Fibroblast of lung (primary cell): Measurements from ENCODE around the gene SLC16A2. TPM values are rescaled to one million over a fixed set of nuclear protein-coding genes. Genes with fewer than 3 reads are reported as not detected.
"Not testable (repeated sequence)": the region's sequence is repeated elsewhere in the genome, so short reads cannot be mapped to it uniquely, and the experiment has no call there.

Experiments used
- DNase-seq, 2 donors: peaks; one replicate each; pipeline versions ENCODE4 v3.0.0 to v3.0.0-alpha.2; 2010; ENCODE audit warnings: low read depth in 2 of 2
- H2AFZ ChIP-seq: 2 replicates; pipeline ENCODE4 v1.5.1; 2012; ENCODE audit warnings: low read length, control low read depth, inconsistent platforms
- H3K27ac ChIP-seq: 2 replicates; pipeline ENCODE4 v1.5.1; 2011; ENCODE audit warnings: low read length, control low read depth; ENCODE audit not compliant: insufficient read depth
- H3K27me3 ChIP-seq: 2 replicates; pipeline ENCODE4 v1.5.1; 2011; ENCODE audit warnings: mild to moderate bottlenecking, low read length; ENCODE audit not compliant: control insufficient read depth, insufficient read depth
- H3K36me3 ChIP-seq: 2 replicates; pipeline ENCODE4 v1.5.1; 2011; ENCODE audit warnings: low read length; ENCODE audit not compliant: control insufficient read depth, insufficient read depth
- H3K4me1 ChIP-seq: 2 replicates; pipeline ENCODE4 v1.5.1; 2011; ENCODE audit warnings: low read length; ENCODE audit not compliant: control insufficient read depth, insufficient read depth; ENCODE audit errors: extremely low read depth
- H3K4me2 ChIP-seq: 2 replicates; pipeline ENCODE4 v1.5.1; 2011; ENCODE audit warnings: low read length, control low read depth; ENCODE audit not compliant: insufficient read depth; ENCODE audit errors: extremely low read depth
- H3K4me3 ChIP-seq, 4 experiments: fragments of 200-600 bp in 1 of 4; sonication (generic) in 1 of 4; replicated peaks in 1 of 4; 2 replicates each; pipeline ENCODE4 v1.5.1; 2011 to 2016; ENCODE audit warnings: low read length in 4 of 4, low read depth in 3 of 4, mild to moderate bottlenecking in 3 of 4, control low read depth in 2 of 4, inconsistent platforms in 1 of 4, mixed read lengths in 1 of 4; ENCODE audit not compliant: insufficient read depth in 1 of 4; ENCODE audit errors: control extremely low read depth in 1 of 4
- H3K79me2 ChIP-seq: 2 replicates; pipeline ENCODE4 v1.5.1; 2012; ENCODE audit warnings: mild to moderate bottlenecking, low read length, inconsistent platforms; ENCODE audit not compliant: control insufficient read depth, insufficient read depth
- H3K9ac ChIP-seq: 2 replicates; pipeline ENCODE4 v1.5.1; 2011; ENCODE audit warnings: mild to moderate bottlenecking, low read length, control low read depth; ENCODE audit not compliant: insufficient read depth
- H3K9me3 ChIP-seq: 2 replicates; pipeline ENCODE4 v1.5.1; 2012; ENCODE audit warnings: low read depth, low read length; ENCODE audit not compliant: control insufficient read depth, insufficient read depth
- H4K20me1 ChIP-seq: 2 replicates; pipeline ENCODE4 v1.5.1; 2011; ENCODE audit warnings: low read length; ENCODE audit not compliant: control insufficient read depth, insufficient read depth; ENCODE audit errors: extremely low read depth
- CTCF ChIP-seq, 2 donors: IDR thresholded peaks in 1 of 2; conservative IDR thresholded peaks in 1 of 2; 1 replicate in 1 of 2; 2 replicates in 1 of 2; pipeline ENCODE4 v1.5.1; 2011 to 2012; ENCODE audit warnings: low read length in 2 of 2, control low read depth in 1 of 2, inconsistent platforms in 1 of 2, low read depth in 1 of 2, mild to moderate bottlenecking in 1 of 2
- EZH2 ChIP-seq: IDR thresholded peaks from 2 replicates; pipeline ENCODE4 v1.5.1; 2012; ENCODE audit warnings: low read length, control low read depth, mild to moderate bottlenecking; ENCODE audit errors: missing control alignments
- polyA plus RNA-seq, 2 donors: library from polyadenylated mRNA; depleted of rRNA in 1 of 2; stranded (reverse) in 1 of 2; unstranded in 1 of 2; fragments of >200 nt; gene quantifications; 2 replicates each; pipeline ENCODE4 v1.2.1, GENCODE V29; 2011 to 2012; ENCODE audit warnings: missing spikeins in 1 of 2
- total RNA-seq: library from RNA; depleted of rRNA; stranded (reverse); fragments of >200 nt; gene quantifications from 2 replicates; pipeline ENCODE4 v1.2.1, GENCODE V29; 2014

Gene SLC16A2
- total and polyA plus RNA-seq, 2 donors (not counting 1 experiment from before 2014, with no cell fraction given) = 7.8 to 27.2 TPM

GRCh38 chrX:74467656-74468055 lies 46.4 kb downstream of the SLC16A2 start:
- Histone ChIP-seq H4K20me1 (no peaks in the 10 kb centered on the region), H3K36me3 (no peaks in the 10 kb centered on the region), H3K4me3 (no peak overlapping the region), H3K27me3 (no peaks in the 10 kb centered on the region), H3K79me2 (no peaks in the 10 kb centered on the region), H3K4me2 (no peak overlapping the region), H3K27ac (no peak overlapping the region), H3K4me1 (no peaks in the 10 kb centered on the region), H3K9ac (no peak overlapping the region), H2AFZ (no peak overlapping the region), H3K9me3 (no peaks in the 10 kb centered on the region)
- DNase-seq = peak in 1 of 2 donors; percentile 24
- TF ChIP-seq CTCF (conservative IDR thresholded peaks at IDR 0.05 in 1 of 2, IDR thresholded peaks at IDR 0.05 in 1 of 2; ENCODE audit: low read depth in 1 of 2, low read length in 2 of 2) = no peak

GRCh38 chrX:74473116-74473515 lies 51.8 kb downstream of the SLC16A2 start:
- H3K79me2 ChIP-seq, H2AFZ ChIP-seq, H3K36me3 ChIP-seq, H3K4me3 ChIP-seq, H3K9me3 ChIP-seq, H3K4me2 ChIP-seq, DNase-seq, H3K27ac ChIP-seq, H3K9ac ChIP-seq, H3K4me1 ChIP-seq, H4K20me1 ChIP-seq, H3K27me3 ChIP-seq: not testable (repeated sequence)

- Histone ChIP-seq H3K4me3 (no peak overlapping the region), H4K20me1 (no peaks in the 10 kb centered on the region), H2AFZ (no peak overlapping the region), H3K27me3 (no peaks in the 10 kb centered on the region), H3K4me2 (no peak overlapping the region), H3K79me2 (no peaks in the 10 kb centered on the region), H3K4me1 (no peaks in the 10 kb centered on the region), H3K9me3 (no peaks in the 10 kb centered on the region), H3K27ac (no peak overlapping the region), H3K36me3 (no peaks in the 10 kb centered on the region), H3K9ac (no peak overlapping the region)
- TF ChIP-seq CTCF (conservative IDR thresholded peaks at IDR 0.05 in 1 of 2, IDR thresholded peaks at IDR 0.05 in 1 of 2; ENCODE audit: low read depth in 1 of 2, low read length in 2 of 2) (no peak), EZH2 (no peak)
- DNase-seq = no peak
These were observed 69.0 kb downstream of the SLC16A2 start for GRCh38 chrX:74490247-74490646.
